CD4-positive, alpha-beta T cell (primary cell): Measurements from ENCODE around the gene ZNF410. TPM values are rescaled to one million over a fixed set of nuclear protein-coding genes. Genes with fewer than 3 reads are reported as not detected.
"Not testable (repeated sequence)": the region's sequence is repeated elsewhere in the genome, so short reads cannot be mapped to it uniquely, and the experiment has no call there.

Experiments used
- ATAC-seq: fragments of 200-7000 bp; cut with Tn5 transposase; one replicate; pipeline ENCODE4 v1.10.0; 2022; ENCODE audit warnings: mild to moderate bottlenecking; ENCODE audit not compliant: poor library complexity
- CTCF ChIA-PET: fragments of 350-600 bp; sonication (Branson Sonifier 250); formaldehyde crosslinking; loops from one replicate; lab custom pipeline; 2021; ENCODE audit warnings: antibody characterized with exemption, inconsistent platforms; lab: Charles Lee
- POLR2A ChIA-PET: fragments of 350-600 bp; sonication (Branson Sonifier 250); formaldehyde crosslinking; loops from one replicate; lab custom pipeline; 2021; ENCODE audit warnings: antibody characterized with exemption, inconsistent platforms; lab: Charles Lee
- DNase-seq, 14 experiments: peaks; one replicate each; pipeline ENCODE4 v3.0.0-alpha.2; 2013 to 2020; ENCODE audit warnings: mixed read lengths in 2 of 14
- H3K27ac ChIP-seq, 2 donors: one replicate each; pipeline versions ENCODE4 v1.5.1 to v1.7.0; 2013; ENCODE audit warnings: low read length in 2 of 2, low read depth in 1 of 2, mild to moderate bottlenecking in 1 of 2
- H3K27me3 ChIP-seq, 2 experiments: 1 replicate in 1 of 2; 2 replicates in 1 of 2; pipeline versions ENCODE4 v1.6.1 to v1.7.0; 2013; ENCODE audit warnings: low read length in 2 of 2, control low read depth in 1 of 2, mild to moderate bottlenecking in 1 of 2, moderate library complexity in 1 of 2; ENCODE audit not compliant: insufficient read depth in 2 of 2, control insufficient read depth in 1 of 2
- H3K36me3 ChIP-seq: one replicate; pipeline ENCODE4 v1.6.1; 2013; ENCODE audit warnings: low read length, control low read depth; ENCODE audit not compliant: insufficient read depth
- H3K4me1 ChIP-seq: one replicate; pipeline ENCODE4 v1.6.1; 2013; ENCODE audit warnings: low read length, control low read depth; ENCODE audit not compliant: insufficient read depth
- H3K4me3 ChIP-seq: one replicate; pipeline ENCODE4 v1.5.1; 2013; ENCODE audit warnings: mild to moderate bottlenecking, low read length, moderate library complexity
- H3K9me3 ChIP-seq, 2 experiments: 1 replicate in 1 of 2; 2 replicates in 1 of 2; pipeline versions ENCODE4 v1.6.1 to v1.7.0; 2013; ENCODE audit warnings: low read length in 2 of 2, mild to moderate bottlenecking in 2 of 2, control low read depth in 1 of 2, moderate library complexity in 1 of 2; ENCODE audit not compliant: control insufficient read depth in 1 of 2, insufficient read depth in 1 of 2
- H3K27ac Mint-ChIP-seq: one replicate; pipeline ENCODE4 v1.8.0; 2020; ENCODE audit warnings: mixed read lengths
- H3K27me3 Mint-ChIP-seq: one replicate; pipeline ENCODE4 v1.8.0; 2021; ENCODE audit warnings: mixed read lengths
- H3K36me3 Mint-ChIP-seq: one replicate; pipeline ENCODE4 v1.8.0; 2021; ENCODE audit warnings: low read depth, mixed read lengths
- H3K4me1 Mint-ChIP-seq: one replicate; pipeline ENCODE4 v1.8.0; 2021; ENCODE audit warnings: low read depth, mixed read lengths
- H3K4me3 Mint-ChIP-seq: one replicate; pipeline ENCODE4 v1.8.0; 2020; ENCODE audit warnings: mild to moderate bottlenecking, mixed read lengths
- H3K9me3 Mint-ChIP-seq: one replicate; pipeline ENCODE4 v1.8.0; 2020; ENCODE audit warnings: mixed read lengths
- intact Hi-C, 2 experiments: fragments of 100-400 bp; cut with DNase I in 1 of 2; cut with micrococcal nuclease in 1 of 2; formaldehyde crosslinking; loops; one replicate each; pipeline versions ENCODE4 v1.15.1 to v1.9.0; 2023 to 2025; cut with DNase I, micrococcal nuclease
- total RNA-seq, 174 experiments: library from RNA in 2 of 174; stranded (reverse) in 2 of 174; gene quantifications; one replicate each; pipeline ENCODE4 v1.2.3 and lab custom pipeline; 2021 to 2026
- TF ChIP-seq, protein P1 (sequence below): fragments of 200-600 bp; IDR thresholded peaks from one replicate; pipeline ENCODE4 v1.8.0; 2022; ENCODE audit warnings: antibody characterized with exemption, mild to moderate bottlenecking

ZNF410 gene
- total RNA-seq, 2 experiments from 2014 or later: 74.3 to 81.1 TPM

DNA sequence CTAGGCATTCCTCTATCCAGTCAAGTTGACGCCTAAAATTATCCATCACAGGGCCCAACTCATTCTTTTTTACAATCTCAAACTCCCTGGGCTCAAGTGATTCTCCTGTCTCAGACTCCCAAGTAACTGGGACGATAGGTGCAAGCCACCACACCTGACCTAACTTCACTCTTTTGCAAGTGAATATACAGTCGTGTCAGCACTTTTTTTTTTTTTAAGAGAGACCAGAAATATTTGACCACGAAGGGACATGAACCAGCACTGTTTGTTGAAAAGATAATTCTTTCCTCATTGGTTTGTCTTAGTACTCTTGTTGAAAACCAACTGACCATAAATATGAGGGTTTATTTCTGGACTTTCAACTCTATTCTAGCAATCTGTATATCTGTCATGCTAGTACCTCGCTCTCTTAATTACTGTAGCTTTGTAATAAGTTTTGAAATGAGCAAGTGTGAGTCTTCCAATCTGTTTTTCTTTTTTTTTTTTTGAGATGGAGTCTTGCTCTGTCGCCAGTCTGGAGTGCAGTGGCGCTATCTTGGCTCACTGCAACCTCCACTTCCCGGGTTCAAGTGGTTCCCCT, 21.0 kb upstream of the ZNF410 start:
- Histone ChIP-seq H3K36me3 (no peaks in the 10 kb centered on the region), H3K4me3 (no peak overlapping the region), H3K4me1 (no peaks in the 10 kb centered on the region), H3K27me3 (no peaks in the 10 kb centered on the region), H3K9me3 (no peaks in the 10 kb centered on the region), H3K27ac (no peak overlapping the region)
- DNase-seq (no peak), ATAC-seq (no peak)
- intact Hi-C loops: loop anchor here in 1 of 2 experiments (2.0 kb wide), 1 partner anchor 137 kb away; no protein-coding TSS in a partner anchor
- CTCF ChIA-PET: no interaction called here
- TF ChIP-seq, protein P1, sequence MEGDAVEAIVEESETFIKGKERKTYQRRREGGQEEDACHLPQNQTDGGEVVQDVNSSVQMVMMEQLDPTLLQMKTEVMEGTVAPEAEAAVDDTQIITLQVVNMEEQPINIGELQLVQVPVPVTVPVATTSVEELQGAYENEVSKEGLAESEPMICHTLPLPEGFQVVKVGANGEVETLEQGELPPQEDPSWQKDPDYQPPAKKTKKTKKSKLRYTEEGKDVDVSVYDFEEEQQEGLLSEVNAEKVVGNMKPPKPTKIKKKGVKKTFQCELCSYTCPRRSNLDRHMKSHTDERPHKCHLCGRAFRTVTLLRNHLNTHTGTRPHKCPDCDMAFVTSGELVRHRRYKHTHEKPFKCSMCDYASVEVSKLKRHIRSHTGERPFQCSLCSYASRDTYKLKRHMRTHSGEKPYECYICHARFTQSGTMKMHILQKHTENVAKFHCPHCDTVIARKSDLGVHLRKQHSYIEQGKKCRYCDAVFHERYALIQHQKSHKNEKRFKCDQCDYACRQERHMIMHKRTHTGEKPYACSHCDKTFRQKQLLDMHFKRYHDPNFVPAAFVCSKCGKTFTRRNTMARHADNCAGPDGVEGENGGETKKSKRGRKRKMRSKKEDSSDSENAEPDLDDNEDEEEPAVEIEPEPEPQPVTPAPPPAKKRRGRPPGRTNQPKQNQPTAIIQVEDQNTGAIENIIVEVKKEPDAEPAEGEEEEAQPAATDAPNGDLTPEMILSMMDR: no peak
- H3K4me1 Mint-ChIP-seq: no peaks in the 10 kb centered on the region
- H3K27ac Mint-ChIP-seq: no peak overlapping the region
- POLR2A ChIA-PET: no interaction called here
- no peaks in the 10 kb centered on the region for H3K9me3 Mint-ChIP-seq
- H3K36me3 Mint-ChIP-seq: peaks cover 28% of the 10 kb centered on the region
- no peak overlapping the region for H3K4me3 Mint-ChIP-seq
- no peaks in the 10 kb centered on the region for H3K27me3 Mint-ChIP-seq

- H3K27ac Mint-ChIP-seq, intact Hi-C loops, H3K9me3 ChIP-seq, H3K4me3 Mint-ChIP-seq, H3K27ac ChIP-seq, H3K4me1 ChIP-seq, DNase-seq, H3K36me3 ChIP-seq, CTCF ChIA-PET, ATAC-seq, H3K4me1 Mint-ChIP-seq, H3K9me3 Mint-ChIP-seq, H3K27me3 ChIP-seq, H3K27me3 Mint-ChIP-seq, H3K4me3 ChIP-seq: not testable (repeated sequence)
- H3K36me3 Mint-ChIP-seq: peaks cover 14% of the 10 kb centered on the region
- POLR2A ChIA-PET: interaction anchor here (0.7 to 1.3 kb wide), 2 partner anchors 17 to 24 kb away, joined by 3 to 4 read pairs; partner anchors contain the start of gene ZNF410
These were observed 16.9 kb upstream of the ZNF410 start for GRCh38 chr14:73869754-73870153.

- Histone ChIP-seq H3K27ac (no peak overlapping the region), H3K27me3 (no peaks in the 10 kb centered on the region), H3K36me3 (no peaks in the 10 kb centered on the region), H3K4me1 (no peaks in the 10 kb centered on the region), H3K9me3 (no peaks in the 10 kb centered on the region), H3K4me3 (no peak overlapping the region)
- ATAC-seq: no peak
- H3K27ac Mint-ChIP-seq: no peak overlapping the region
- ChIA-PET POLR2A (interaction anchor here (0.7 kb wide), 1 partner anchor 23 kb away, joined by 3 read pairs; no protein-coding TSS in a partner anchor), CTCF (no interaction called here)
- DNase-seq: no peak
- H3K36me3 Mint-ChIP-seq: peaks cover 14% of the 10 kb centered on the region
- H3K4me1 Mint-ChIP-seq: no peaks in the 10 kb centered on the region
- TF ChIP-seq, protein P1: no peak
- H3K4me3 Mint-ChIP-seq: no peak overlapping the region
- intact Hi-C loops: no loop called here
- no peaks in the 10 kb centered on the region for H3K9me3 Mint-ChIP-seq
- H3K27me3 Mint-ChIP-seq: no peaks in the 10 kb centered on the region
These were observed 16.0 kb upstream of the ZNF410 start for GRCh38 chr14:73870525-73871235.
